HG03066 (cell line): ENCODE data around the gene NDUFA6.
"Not testable (repeated sequence)": the region's sequence is repeated elsewhere in the genome, so short reads cannot be mapped to it uniquely, and the experiment has no call there.

Experiments used
- ATAC-seq: cut with Tn5 transposase; IDR thresholded peaks from one replicate; pipeline ENCODE4 v1.9.1; 2021; ENCODE audit warnings: low read depth; ENCODE audit not compliant: unreplicated experiment

NDUFA6 gene

GRCh38 chr22:42072606-42073330, 17.8 kb downstream of the NDUFA6 start:
- no peak for ATAC-seq

GRCh38 chr22:42071508-42071907, 19.1 kb downstream of the NDUFA6 start:
- not testable (repeated sequence) for ATAC-seq

- peak; percentile 88 for ATAC-seq
Observed at GRCh38 chr22:42070517-42071422, 19.8 kb downstream of the NDUFA6 start, which contains the start of gene NAGA. Gene NAGA, minus strand, starts transcription at chr22:42070812. Its CDS starts 515 bp downstream, at chr22:42070297.

- ATAC-seq: peak; percentile 18
Observed at GRCh38 chr22:42069801-42070516, 20.6 kb downstream of the NDUFA6 start.

GRCh38 chr22:42068291-42068690, 22.3 kb downstream of the NDUFA6 start:
- no peak for ATAC-seq

- no peak for ATAC-seq
Observed at GRCh38 chr22:42067671-42068251, 22.8 kb downstream of the NDUFA6 start.

GRCh38 chr22:42066937-42067336, 23.6 kb downstream of the NDUFA6 start:
- no peak for ATAC-seq

GRCh38 chr22:42066126-42066761, 24.3 kb downstream of the NDUFA6 start:
- ATAC-seq: no peak

GRCh38 chr22:42065438-42066125, 25.0 kb downstream of the NDUFA6 start:
- ATAC-seq: no peak

- ATAC-seq: no peak
Observed at GRCh38 chr22:42064629-42065028, 25.9 kb downstream of the NDUFA6 start.

GRCh38 chr22:42062506-42063170, 27.9 kb downstream of the NDUFA6 start:
- no peak for ATAC-seq

- ATAC-seq: no peak
Observed at GRCh38 chr22:42061041-42061440, 29.5 kb downstream of the NDUFA6 start.

GRCh38 chr22:42060489-42060888, 30.1 kb downstream of the NDUFA6 start:
- no peak for ATAC-seq

GRCh38 chr22:42056757-42057511, 33.6 kb downstream of the NDUFA6 start:
- ATAC-seq: no peak

GRCh38 chr22:42052765-42053164, 37.8 kb downstream of the NDUFA6 start:
- no peak for ATAC-seq

- ATAC-seq: no peak
Observed at GRCh38 chr22:42050641-42051180, 39.9 kb downstream of the NDUFA6 start.

- no peak for ATAC-seq
Observed at GRCh38 chr22:42041784-42042183, 48.8 kb downstream of the NDUFA6 start.

- no peak for ATAC-seq
Observed at GRCh38 chr22:42039271-42039670, 51.3 kb downstream of the NDUFA6 start.
